Sigmoid colon (tissue), 3 donors: Measurements from ENCODE around the gene KCNQ2.

ENCODE experiments used
- POLR2A ChIP-seq, 2 donors: fragments of 450-650 bp; IDR thresholded peaks; one replicate each; pipeline ENCODE4 v1.6.1; 2016; ENCODE audit warnings: antibody characterized with exemption in 2 of 2, mild to moderate bottlenecking in 2 of 2, moderate library complexity in 2 of 2
- TF ChIP-seq, protein P1 (sequence below), 4 experiments: fragments of 450-650 bp in 3 of 4; fragments of 200-600 bp in 1 of 4; IDR thresholded peaks; one replicate each; pipeline ENCODE4 v1.5.1; 2016 to 2019; ENCODE audit warnings: antibody characterized with exemption in 4 of 4, mild to moderate bottlenecking in 3 of 4, moderate library complexity in 2 of 4

DNA sequence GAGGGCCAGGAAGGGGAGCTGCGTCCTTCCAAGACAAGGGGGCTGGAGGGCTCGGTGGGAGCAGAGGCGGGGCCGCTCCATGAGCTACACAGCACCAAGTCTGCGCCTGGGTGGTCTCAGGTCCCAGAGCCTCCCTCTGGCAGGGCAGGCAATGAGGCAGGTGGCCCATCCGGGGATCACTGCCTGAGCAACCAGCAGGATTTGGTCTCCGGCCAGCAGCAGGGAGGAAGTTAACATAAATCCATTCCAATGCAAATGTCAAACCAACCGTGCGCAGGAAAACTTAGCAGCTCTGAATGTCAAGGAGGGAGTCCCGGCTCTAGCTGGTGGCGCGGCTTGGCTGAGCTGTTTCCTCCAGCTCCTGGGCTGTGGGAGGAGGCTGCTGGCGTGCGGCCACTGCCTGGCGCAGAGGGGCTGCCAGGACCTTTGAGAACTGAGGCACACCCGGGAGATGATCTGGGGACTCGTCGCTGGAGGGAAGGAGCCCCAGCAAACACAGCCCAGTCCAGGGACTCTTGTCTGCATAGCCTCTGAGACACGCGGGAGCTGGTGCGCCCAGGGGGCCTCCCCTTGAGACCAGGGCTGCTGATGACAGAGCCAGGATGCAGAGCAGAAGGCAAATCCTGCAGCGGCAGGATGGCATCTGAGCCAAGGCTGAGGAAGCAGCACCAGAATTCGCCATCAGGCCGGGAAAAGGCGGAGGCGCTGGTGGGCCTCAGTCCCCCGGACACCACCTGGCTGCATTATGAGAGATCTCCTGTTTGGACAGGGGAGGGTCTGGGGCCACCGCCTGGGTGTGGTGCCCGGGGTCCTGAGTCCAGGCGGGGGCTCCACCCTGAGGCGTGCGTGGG lies 78.2 kb downstream of the KCNQ2 start:
- TF ChIP-seq, protein P1, sequence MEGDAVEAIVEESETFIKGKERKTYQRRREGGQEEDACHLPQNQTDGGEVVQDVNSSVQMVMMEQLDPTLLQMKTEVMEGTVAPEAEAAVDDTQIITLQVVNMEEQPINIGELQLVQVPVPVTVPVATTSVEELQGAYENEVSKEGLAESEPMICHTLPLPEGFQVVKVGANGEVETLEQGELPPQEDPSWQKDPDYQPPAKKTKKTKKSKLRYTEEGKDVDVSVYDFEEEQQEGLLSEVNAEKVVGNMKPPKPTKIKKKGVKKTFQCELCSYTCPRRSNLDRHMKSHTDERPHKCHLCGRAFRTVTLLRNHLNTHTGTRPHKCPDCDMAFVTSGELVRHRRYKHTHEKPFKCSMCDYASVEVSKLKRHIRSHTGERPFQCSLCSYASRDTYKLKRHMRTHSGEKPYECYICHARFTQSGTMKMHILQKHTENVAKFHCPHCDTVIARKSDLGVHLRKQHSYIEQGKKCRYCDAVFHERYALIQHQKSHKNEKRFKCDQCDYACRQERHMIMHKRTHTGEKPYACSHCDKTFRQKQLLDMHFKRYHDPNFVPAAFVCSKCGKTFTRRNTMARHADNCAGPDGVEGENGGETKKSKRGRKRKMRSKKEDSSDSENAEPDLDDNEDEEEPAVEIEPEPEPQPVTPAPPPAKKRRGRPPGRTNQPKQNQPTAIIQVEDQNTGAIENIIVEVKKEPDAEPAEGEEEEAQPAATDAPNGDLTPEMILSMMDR (IDR thresholded peaks at IDR 0.05), result no peak
- no peak for TF ChIP-seq POLR2A (IDR thresholded peaks at IDR 0.05)
